ENCODE results near the gene C2CD4B.

Gene C2CD4B

DNA sequence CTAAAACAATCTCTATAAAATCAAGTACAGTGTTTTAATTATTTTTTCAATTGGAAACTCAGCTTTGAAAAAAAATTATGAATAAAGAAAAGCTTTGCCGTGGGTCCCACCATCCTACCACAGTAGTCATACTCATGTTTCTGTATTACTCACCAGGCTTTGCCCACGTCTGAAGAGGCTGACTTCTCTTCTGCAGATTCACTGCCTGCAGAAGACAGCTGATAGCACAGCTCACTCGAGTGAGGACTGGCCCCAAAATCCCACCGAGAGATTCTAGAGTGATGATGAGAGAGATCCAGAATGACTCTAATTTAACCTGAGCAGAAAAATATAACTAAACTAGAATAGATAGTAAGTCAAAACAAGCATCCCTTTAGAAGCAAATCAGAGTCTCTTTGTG lies 11.9 kb downstream of the C2CD4B start:
- TF ChIP-seq, protein P1, sequence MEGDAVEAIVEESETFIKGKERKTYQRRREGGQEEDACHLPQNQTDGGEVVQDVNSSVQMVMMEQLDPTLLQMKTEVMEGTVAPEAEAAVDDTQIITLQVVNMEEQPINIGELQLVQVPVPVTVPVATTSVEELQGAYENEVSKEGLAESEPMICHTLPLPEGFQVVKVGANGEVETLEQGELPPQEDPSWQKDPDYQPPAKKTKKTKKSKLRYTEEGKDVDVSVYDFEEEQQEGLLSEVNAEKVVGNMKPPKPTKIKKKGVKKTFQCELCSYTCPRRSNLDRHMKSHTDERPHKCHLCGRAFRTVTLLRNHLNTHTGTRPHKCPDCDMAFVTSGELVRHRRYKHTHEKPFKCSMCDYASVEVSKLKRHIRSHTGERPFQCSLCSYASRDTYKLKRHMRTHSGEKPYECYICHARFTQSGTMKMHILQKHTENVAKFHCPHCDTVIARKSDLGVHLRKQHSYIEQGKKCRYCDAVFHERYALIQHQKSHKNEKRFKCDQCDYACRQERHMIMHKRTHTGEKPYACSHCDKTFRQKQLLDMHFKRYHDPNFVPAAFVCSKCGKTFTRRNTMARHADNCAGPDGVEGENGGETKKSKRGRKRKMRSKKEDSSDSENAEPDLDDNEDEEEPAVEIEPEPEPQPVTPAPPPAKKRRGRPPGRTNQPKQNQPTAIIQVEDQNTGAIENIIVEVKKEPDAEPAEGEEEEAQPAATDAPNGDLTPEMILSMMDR (IDR thresholded peaks at IDR 0.05; ENCODE audit: control insufficient read depth, extremely low read depth, insufficient read depth): no peak
- H3K4me3 ChIP-seq (ENCODE audit: low read depth, low read length): no peak overlapping the region
- DNase-seq (ENCODE audit: low read depth): no peak

DNA sequence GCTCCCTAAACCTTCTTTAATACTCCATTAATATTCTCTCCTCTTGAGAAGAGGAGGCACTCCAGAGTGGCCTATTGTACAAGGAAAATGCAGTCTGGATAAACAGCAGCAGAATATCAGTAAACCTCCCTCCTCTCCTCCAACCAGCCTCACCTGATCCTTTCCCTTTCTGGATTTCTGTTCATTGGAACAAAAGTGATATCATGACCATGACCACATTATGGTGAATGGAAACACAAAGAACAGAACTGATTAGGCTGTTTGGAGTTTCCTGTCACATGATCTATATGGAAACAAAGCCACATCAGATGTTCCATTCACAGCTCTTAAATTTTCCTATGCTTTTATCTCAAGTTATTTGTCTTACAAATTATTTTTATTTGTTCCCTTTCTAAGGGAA lies 14.6 kb downstream of the C2CD4B start:
- no peak for DNase-seq (ENCODE audit: low read depth)
- H3K4me3 ChIP-seq (ENCODE audit: low read depth, low read length): no peak overlapping the region
- TF ChIP-seq, protein P1 (IDR thresholded peaks at IDR 0.05; ENCODE audit: control insufficient read depth, extremely low read depth, insufficient read depth): no peak

DNA sequence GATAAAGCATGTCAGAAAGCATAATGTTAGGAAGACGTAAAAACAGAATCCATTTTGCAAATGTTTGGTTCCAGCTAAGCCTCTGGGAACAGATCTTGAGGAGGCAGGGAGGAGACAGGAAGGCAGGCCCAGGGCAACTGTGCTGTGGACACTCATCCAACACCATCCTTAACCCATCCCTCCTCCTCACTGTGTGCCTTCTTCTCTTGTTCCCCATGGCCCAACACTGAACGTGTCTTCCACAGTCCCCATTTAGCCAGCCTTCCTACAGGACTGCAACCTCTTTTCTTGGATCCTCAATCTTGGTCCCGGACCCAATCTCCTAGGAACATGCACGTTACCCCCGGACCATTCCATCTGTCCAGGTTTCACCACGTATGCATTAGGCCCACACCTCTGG lies 15.4 kb downstream of the C2CD4B start:
- H3K4me3 ChIP-seq (ENCODE audit: low read depth, low read length): no peak overlapping the region
- TF ChIP-seq, protein P1 (IDR thresholded peaks at IDR 0.05; ENCODE audit: control insufficient read depth, extremely low read depth, insufficient read depth): no peak
- DNase-seq (ENCODE audit: low read depth): no peak

DNA sequence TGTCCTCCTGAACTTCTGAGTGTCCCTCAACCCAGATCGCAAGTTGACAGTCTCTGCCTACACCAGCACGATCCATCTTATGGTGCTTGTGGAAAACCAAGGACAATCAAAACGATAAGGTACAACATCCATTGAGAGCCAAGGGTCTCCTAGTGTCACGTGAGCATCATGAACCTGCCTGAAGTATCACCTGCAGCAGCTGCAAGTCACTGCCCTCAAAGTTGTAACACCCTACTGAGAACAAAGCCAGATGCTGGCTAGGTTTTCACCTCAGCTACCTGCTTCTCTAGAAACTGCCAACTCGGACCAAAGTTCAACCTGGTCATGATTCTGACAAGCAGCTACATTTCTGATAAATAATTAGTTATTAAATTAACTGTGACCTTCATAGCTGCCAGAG lies 17.5 kb downstream of the C2CD4B start:
- TF ChIP-seq, protein P1 (IDR thresholded peaks at IDR 0.05; ENCODE audit: control insufficient read depth, extremely low read depth, insufficient read depth): no peak
- H3K4me3 ChIP-seq (ENCODE audit: low read depth, low read length): no peak overlapping the region
- no peak for DNase-seq (ENCODE audit: low read depth)

DNA sequence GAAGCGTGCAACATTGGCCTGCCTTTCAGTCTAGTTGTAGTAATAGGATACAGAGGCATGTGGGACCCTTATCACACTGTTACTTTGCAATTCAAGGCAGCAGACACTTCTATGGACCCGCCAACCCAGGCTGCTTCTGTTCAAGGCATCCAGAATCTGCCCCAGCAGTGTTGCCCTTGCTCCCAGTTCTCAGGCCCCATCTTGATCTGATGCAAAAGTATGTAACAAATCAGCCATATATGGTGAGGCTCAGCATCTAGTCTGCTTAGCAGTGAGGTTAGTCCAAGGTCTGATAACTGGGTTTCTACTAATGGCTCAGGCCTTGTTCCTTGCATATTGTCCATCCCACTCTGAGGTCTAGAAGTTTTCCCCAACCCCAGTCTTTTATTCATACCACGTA lies 17.9 kb downstream of the C2CD4B start:
- TF ChIP-seq, protein P1 (IDR thresholded peaks at IDR 0.05; ENCODE audit: control insufficient read depth, extremely low read depth, insufficient read depth): no peak
- no peak for DNase-seq (ENCODE audit: low read depth)
- no peak overlapping the region for H3K4me3 ChIP-seq (ENCODE audit: low read depth, low read length)

DNA sequence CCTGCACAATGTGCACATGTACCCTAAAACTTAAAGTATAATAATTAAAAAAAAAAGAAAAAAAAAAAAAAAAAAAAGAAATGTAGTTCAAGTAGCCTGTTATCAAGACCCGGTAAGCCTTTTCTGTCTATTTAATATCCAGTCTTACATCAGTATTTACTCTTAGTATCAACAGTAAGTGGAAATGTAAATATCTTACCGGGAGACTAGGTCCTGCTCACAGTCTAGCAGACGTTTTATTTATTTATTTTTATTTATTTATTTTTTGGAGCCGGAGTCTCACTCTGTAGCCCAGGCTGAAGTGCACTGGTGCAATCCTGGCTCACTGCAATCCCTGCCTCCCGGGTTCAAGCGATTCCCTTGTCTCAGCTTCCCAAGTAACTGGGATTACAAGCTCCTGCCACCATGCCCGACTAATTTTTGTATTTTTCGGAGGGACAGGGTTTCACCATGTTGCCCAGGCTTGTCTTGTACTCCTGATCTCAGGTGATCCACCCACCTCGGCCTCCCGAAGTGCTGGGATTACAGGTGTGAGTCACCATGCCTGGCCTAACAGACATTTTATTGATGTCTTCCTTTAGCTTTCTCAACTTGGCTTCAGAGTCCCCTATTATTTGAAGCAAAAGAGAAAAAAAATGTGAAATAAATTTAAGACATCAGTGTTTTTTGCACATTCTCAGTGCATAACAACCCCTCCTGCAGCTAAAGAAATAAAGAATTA lies 19.9 kb downstream of the C2CD4B start:
- no peak overlapping the region for H3K4me3 ChIP-seq (ENCODE audit: low read depth, low read length)
- TF ChIP-seq, protein P1 (IDR thresholded peaks at IDR 0.05; ENCODE audit: control insufficient read depth, extremely low read depth, insufficient read depth): no peak
- no peak for DNase-seq (ENCODE audit: low read depth)

DNA sequence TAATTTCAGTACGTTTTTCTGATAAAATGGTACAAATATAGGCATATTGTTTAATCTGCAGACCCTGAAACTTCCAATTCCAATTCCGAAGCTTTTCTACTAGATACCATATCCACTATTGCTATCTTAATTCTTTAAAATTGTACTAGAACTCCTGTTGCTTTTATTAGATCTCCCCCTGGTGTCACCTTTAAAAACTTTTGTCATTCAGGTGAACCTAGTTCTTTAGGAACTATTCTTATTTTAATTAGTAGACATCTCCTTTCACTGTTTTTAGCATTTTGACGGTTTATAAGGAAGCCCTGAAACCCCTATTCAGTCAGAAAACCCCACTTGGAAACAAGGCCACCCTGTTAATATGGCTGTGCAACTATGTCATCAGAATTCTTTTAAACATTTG lies 22.3 kb downstream of the C2CD4B start:
- TF ChIP-seq, protein P1 (IDR thresholded peaks at IDR 0.05; ENCODE audit: control insufficient read depth, extremely low read depth, insufficient read depth): 0 out of 2 replicates have a peak, but pooled peaks have one; percentile 10
- H3K4me3 ChIP-seq (ENCODE audit: low read depth, low read length): no peak overlapping the region
- no peak for DNase-seq (ENCODE audit: low read depth)
